K562 (cell line): ENCODE results near the gene DNAJB12. TPM values are rescaled to one million over a fixed set of nuclear protein-coding genes. Genes with fewer than 3 reads are reported as not detected.

Source experiments
- CAMTA2 ChIP-seq: fragments of 250-450 bp; sonication (Bioruptor Pico); conservative IDR thresholded peaks from 2 replicates; pipeline ENCODE4 v1.5.1; 2022
- DMBX1 ChIP-seq: fragments of 250-450 bp; sonication (Bioruptor Pico); IDR thresholded peaks from 2 replicates; pipeline ENCODE4 v1.8.0; 2022; ENCODE audit warnings: inconsistent platforms, mild to moderate bottlenecking, moderate library complexity, borderline replicate concordance
- E2F5 ChIP-seq: sonication (generic); formaldehyde crosslinking; IDR thresholded peaks from 2 replicates; pipeline ENCODE4 v1.8.0; 2022; ENCODE audit warnings: mild to moderate bottlenecking, missing genetic modification reagents
- EZH2 ChIP-seq: IDR thresholded peaks from 2 replicates; pipeline ENCODE4 v1.6.1; 2012; ENCODE audit warnings: low read depth, mild to moderate bottlenecking, inconsistent platforms, low read length, borderline replicate concordance
- GTF2E2 ChIP-seq: fragments of 200-800 bp; sonication (Bioruptor generic); IDR thresholded peaks from 2 replicates; pipeline ENCODE4 v1.6.1; 2016; ENCODE audit warnings: missing genetic modification characterization, missing compliant biosample characterization
- HOXB6 ChIP-seq: fragments of 250-450 bp; sonication (Bioruptor Pico); IDR thresholded peaks from 2 replicates; pipeline ENCODE4 v1.5.1; 2022; ENCODE audit warnings: mild to moderate bottlenecking, borderline replicate concordance
- ILK ChIP-seq: fragments of 450-650 bp; IDR thresholded peaks from 2 replicates; pipeline ENCODE4 v1.6.1; 2016; ENCODE audit warnings: missing genetic modification characterization, low read depth, mild to moderate bottlenecking, missing compliant biosample characterization, moderate library complexity, borderline replicate concordance
- JUND ChIP-seq, 2 experiments: IDR thresholded peaks; 2 replicates in 1 of 2; 3 replicates in 1 of 2; pipeline ENCODE4 v1.6.1; 2011; ENCODE audit warnings: borderline replicate concordance in 2 of 2, low read depth in 2 of 2, low read length in 2 of 2, improper control_type of control experiment in 1 of 2, missing biosample characterization in 1 of 2, missing genetic modification characterization in 1 of 2, missing genetic modification reagents in 1 of 2
- LEF1 ChIP-seq: fragments of 450-650 bp; IDR thresholded peaks from 2 replicates; pipeline ENCODE4 v1.6.1; 2016; ENCODE audit warnings: mild to moderate bottlenecking
- MIER1 ChIP-seq: fragments of 450-650 bp; IDR thresholded peaks from 2 replicates; pipeline ENCODE4 v1.6.1; 2016; ENCODE audit warnings: antibody characterized with exemption, mild to moderate bottlenecking, low read depth
- MTA1 ChIP-seq: fragments of 450-650 bp; IDR thresholded peaks from 2 replicates; pipeline ENCODE4 v1.6.1; 2017; ENCODE audit warnings: borderline replicate concordance
- MYBL2 ChIP-seq, 2 experiments: fragments of 450-650 bp in 1 of 2; sonication (generic) in 1 of 2; formaldehyde crosslinking in 1 of 2; IDR thresholded peaks; 2 replicates each; pipeline versions ENCODE4 v1.6.1 to v1.8.1; 2017 to 2022; ENCODE audit warnings: borderline replicate concordance in 1 of 2, inconsistent platforms in 1 of 2, low read depth in 1 of 2, mild to moderate bottlenecking in 1 of 2, missing genetic modification reagents in 1 of 2, moderate library complexity in 1 of 2
- PHB ChIP-seq: fragments of 250-450 bp; sonication (Bioruptor Pico); IDR thresholded peaks from 2 replicates; pipeline ENCODE4 v1.5.0; 2021
- SLC30A9 ChIP-seq: fragments of 250-450 bp; sonication (Bioruptor Pico); IDR thresholded peaks from 2 replicates; pipeline ENCODE4 v1.8.0; 2022; ENCODE audit warnings: mild to moderate bottlenecking, moderate library complexity
- SMC3 ChIP-seq: conservative IDR thresholded peaks from 2 replicates; pipeline ENCODE4 v1.6.1; 2011; ENCODE audit warnings: low read depth, low read length, improper control_type of control experiment; ENCODE audit not compliant: insufficient read depth
- THAP7 ChIP-seq: fragments of 250-450 bp; sonication (Bioruptor Pico); IDR thresholded peaks from 2 replicates; pipeline ENCODE4 v1.5.0; 2021
- USF1 ChIP-seq: sonication (generic); formaldehyde crosslinking; IDR thresholded peaks from 2 replicates; pipeline ENCODE4 v1.9.0; 2022; ENCODE audit warnings: mild to moderate bottlenecking, missing genetic modification reagents
- ZFP91 ChIP-seq: sonication (generic); formaldehyde crosslinking; IDR thresholded peaks from 2 replicates; pipeline ENCODE4 v1.8.0; 2022; ENCODE audit warnings: mild to moderate bottlenecking, missing genetic modification reagents
- ZNF134 ChIP-seq: fragments of 250-450 bp; sonication (Bioruptor Pico); conservative IDR thresholded peaks from 2 replicates; pipeline ENCODE4 v1.4.0; 2020
- ZNF57 ChIP-seq: fragments of 450-650 bp; formaldehyde crosslinking; IDR thresholded peaks from 2 replicates; pipeline ENCODE4 v1.4.0; 2020; ENCODE audit warnings: mild to moderate bottlenecking, moderate library complexity
- ZNF780A ChIP-seq: fragments of 250-450 bp; sonication (Bioruptor Pico); IDR thresholded peaks from 2 replicates; pipeline ENCODE4 v1.5.0; 2021; ENCODE audit warnings: mild to moderate bottlenecking
- polyA plus RNA-seq, 8 experiments: library from polyadenylated mRNA; depleted of rRNA in 4 of 8; stranded (reverse) in 5 of 8; unstranded in 3 of 8; fragments of >200 nt; fragmentation: Nextera tagmentation in 2 of 8; fragmentation: Illumina TruSeq in 1 of 8; extraction: Ambion mirVana in 2 of 8; extraction: Trizol in 1 of 8; gene quantifications; 2 replicates each; pipeline versions ENCODE4 v1.2.1 to v1.2.3, GENCODE V29; 2011 to 2014; ENCODE audit warnings: inconsistent platforms in 1 of 8, missing spikeins in 1 of 8
- total RNA-seq, 7 experiments: library from RNA; depleted of rRNA in 6 of 7; stranded (reverse); fragments of >200 nt in 6 of 7; fragmentation: Illumina TruSeq in 2 of 7; extraction: Trizol in 2 of 7; gene quantifications; 2 replicates each; pipeline versions ENCODE4 v1.2.1 to v1.2.3, GENCODE V29; 2011 to 2021; ENCODE audit warnings: low replicate concordance in 1 of 7

DNAJB12 gene
- total and polyA plus RNA-seq, 9 of the 15 experiments (the other 6 are each of a cell fraction or from before 2014, with no cell fraction given), result 3.5 to 31.5 (median 20.3) TPM

GRCh38 chr10:72328045-72328828 is 26.5 kb downstream of the DNAJB12 start (continued):
- TF ChIP-seq ILK (tag) (no peak), JUND (IDR thresholded peaks at IDR 0.05; ENCODE audit: borderline replicate concordance, low read depth, low read length) (no peak), JUND (tag; IDR thresholded peaks at IDR 0.05; ENCODE audit: borderline replicate concordance, low read depth, low read length) (no peak; the same call in 2 of the 3 replicates), DMBX1 (CRISPR knock-in tag) (peak; percentile 90), CAMTA2 (CRISPR knock-in tag) (no peak), EZH2 (no peak), ZNF780A (CRISPR knock-in tag) (no peak), HOXB6 (CRISPR knock-in tag) (no peak), USF1 (no peak; the same call in 1 of the 2 replicates), LEF1 (no peak), MTA1 (no peak), SMC3 (peak; percentile 96), ZFP91 (CRISPR knock-in tag) (no peak), ZNF134 (no peak), SLC30A9 (no peak), MYBL2 (IDR thresholded peaks at IDR 0.05; ENCODE audit: low read depth) (no peak), MYBL2 (CRISPR knock-in tag; IDR thresholded peaks at IDR 0.05; ENCODE audit: borderline replicate concordance) (no peak), ZNF57 (no peak), E2F5 (no peak), THAP7 (CRISPR knock-in tag) (no peak), GTF2E2 (no peak), MIER1 (no peak), PHB (0 out of 2 replicates have a peak, but pooled peaks have one; percentile 49)
